ENCODE measurements around the gene IKZF3.
"Not testable (repeated sequence)": the region's sequence is repeated elsewhere in the genome, so short reads cannot be mapped to it uniquely, and the experiment has no call there.

IKZF3 gene

GRCh38 chr17:39750131-39751015, 113.7 kb downstream of the IKZF3 start:
- no peaks in the 10 kb centered on the region for H3K36me3 ChIP-seq (ENCODE audit: control insufficient read depth, insufficient read depth, low read length)
- H3K27me3 ChIP-seq (ENCODE audit: control insufficient read depth, insufficient read depth, low read length, poor library complexity, severe bottlenecking): peaks cover 24% of the 10 kb centered on the region
- peaks cover 8% of the 10 kb centered on the region for H3K4me1 ChIP-seq (ENCODE audit: control insufficient read depth, insufficient read depth, low read length)
- H3K27ac ChIP-seq (ENCODE audit: insufficient read depth, low read depth, low read length, poor library complexity, severe bottlenecking): no peak overlapping the region
- no peaks in the 10 kb centered on the region for H3K9me3 ChIP-seq (ENCODE audit: control insufficient read depth, low read length)
- 82 to 87% methylated on average over 9 of the region's 9 CpGs for WGBS, 2 experiments
- no peak overlapping the region for H3K4me3 ChIP-seq (ENCODE audit: insufficient read depth, low read depth, low read length)

- H3K4me3 ChIP-seq (ENCODE audit: insufficient read depth, low read depth, low read length); H3K36me3 ChIP-seq (ENCODE audit: control insufficient read depth, insufficient read depth, low read length); H3K9me3 ChIP-seq (ENCODE audit: control insufficient read depth, low read length); H3K27ac ChIP-seq (ENCODE audit: insufficient read depth, low read depth, low read length, poor library complexity, severe bottlenecking); H3K27me3 ChIP-seq (ENCODE audit: control insufficient read depth, insufficient read depth, low read length, poor library complexity, severe bottlenecking); H3K4me1 ChIP-seq (ENCODE audit: control insufficient read depth, insufficient read depth, low read length): not testable (repeated sequence)
- 88 to 91% methylated on average over 8 of the region's 8 CpGs for WGBS, 2 experiments
Observed at GRCh38 chr17:39748444-39749034, 115.6 kb downstream of the IKZF3 start.

GRCh38 chr17:39747745-39748144, 116.4 kb downstream of the IKZF3 start:
- no peaks in the 10 kb centered on the region for H3K36me3 ChIP-seq (ENCODE audit: control insufficient read depth, insufficient read depth, low read length)

DNA sequence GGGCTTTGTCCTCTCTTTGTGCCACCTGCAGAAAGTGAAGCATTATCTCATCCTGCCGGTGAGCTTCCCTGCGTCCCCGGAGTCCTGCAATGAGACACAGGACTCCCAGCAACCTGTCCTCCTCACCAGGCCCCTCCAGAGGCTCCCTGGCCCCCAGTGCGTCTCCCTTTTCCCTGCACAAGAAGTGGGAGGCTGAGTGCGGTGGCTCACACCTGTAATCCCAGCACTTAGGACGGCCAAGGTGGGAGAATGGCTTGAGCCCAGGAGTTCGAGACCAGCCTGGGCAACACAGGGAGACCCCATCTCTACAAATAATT, 118.0 kb downstream of the IKZF3 start:
- Histone ChIP-seq H3K36me3 (ENCODE audit: control insufficient read depth, insufficient read depth, low read length) (no peaks in the 10 kb centered on the region), H3K27me3 (ENCODE audit: control insufficient read depth, insufficient read depth, low read length, poor library complexity, severe bottlenecking) (peaks cover under 1% of the 10 kb centered on the region), H3K4me3 (ENCODE audit: insufficient read depth, low read depth, low read length) (no peak overlapping the region), H3K27ac (ENCODE audit: insufficient read depth, low read depth, low read length, poor library complexity, severe bottlenecking) (no peak overlapping the region), H3K4me1 (ENCODE audit: control insufficient read depth, insufficient read depth, low read length) (no peaks in the 10 kb centered on the region), H3K9me3 (ENCODE audit: control insufficient read depth, low read length) (no peaks in the 10 kb centered on the region)
- 94% methylated on average over 7 of the region's 7 CpGs for WGBS, 2 experiments

More at GRCh38 chr17:39747745-39748144, 116.4 kb downstream of the IKZF3 start:
- Histone ChIP-seq H3K27me3 (ENCODE audit: control insufficient read depth, insufficient read depth, low read length, poor library complexity, severe bottlenecking) (peaks cover 1% of the 10 kb centered on the region), H3K9me3 (ENCODE audit: control insufficient read depth, low read length) (no peaks in the 10 kb centered on the region), H3K27ac (ENCODE audit: insufficient read depth, low read depth, low read length, poor library complexity, severe bottlenecking) (no peak overlapping the region), H3K4me1 (ENCODE audit: control insufficient read depth, insufficient read depth, low read length) (no peaks in the 10 kb centered on the region), H3K4me3 (ENCODE audit: insufficient read depth, low read depth, low read length) (no peak overlapping the region)
- WGBS, 2 experiments: 91 to 92% methylated on average over 4 of the region's 4 CpGs

- H3K36me3 ChIP-seq (ENCODE audit: control insufficient read depth, insufficient read depth, low read length): no peaks in the 10 kb centered on the region
- H3K4me3 ChIP-seq (ENCODE audit: insufficient read depth, low read depth, low read length): no peak overlapping the region
- H3K27ac ChIP-seq (ENCODE audit: insufficient read depth, low read depth, low read length, poor library complexity, severe bottlenecking): no peak overlapping the region
- WGBS, 2 experiments: 94 to 96% methylated on average over 23 of the region's 23 CpGs
- H3K27me3 ChIP-seq (ENCODE audit: control insufficient read depth, insufficient read depth, low read length, poor library complexity, severe bottlenecking): peaks cover 6% of the 10 kb centered on the region
- H3K9me3 ChIP-seq (ENCODE audit: control insufficient read depth, low read length): no peaks in the 10 kb centered on the region
- H3K4me1 ChIP-seq (ENCODE audit: control insufficient read depth, insufficient read depth, low read length): peaks cover 4% of the 10 kb centered on the region
Observed at GRCh38 chr17:39745335-39746144, 118.6 kb downstream of the IKZF3 start.

GRCh38 chr17:39744836-39745215, 119.3 kb downstream of the IKZF3 start:
- 88 to 93% methylated on average over 8 of the region's 8 CpGs for WGBS, 2 experiments
- H3K4me1 ChIP-seq (ENCODE audit: control insufficient read depth, insufficient read depth, low read length): peaks cover 11% of the 10 kb centered on the region
- peaks cover 13% of the 10 kb centered on the region for H3K27me3 ChIP-seq (ENCODE audit: control insufficient read depth, insufficient read depth, low read length, poor library complexity, severe bottlenecking)
- H3K4me3 ChIP-seq (ENCODE audit: insufficient read depth, low read depth, low read length): no peak overlapping the region
- H3K9me3 ChIP-seq (ENCODE audit: control insufficient read depth, low read length): no peaks in the 10 kb centered on the region
- no peak overlapping the region for H3K27ac ChIP-seq (ENCODE audit: insufficient read depth, low read depth, low read length, poor library complexity, severe bottlenecking)
- no peaks in the 10 kb centered on the region for H3K36me3 ChIP-seq (ENCODE audit: control insufficient read depth, insufficient read depth, low read length)

DNA sequence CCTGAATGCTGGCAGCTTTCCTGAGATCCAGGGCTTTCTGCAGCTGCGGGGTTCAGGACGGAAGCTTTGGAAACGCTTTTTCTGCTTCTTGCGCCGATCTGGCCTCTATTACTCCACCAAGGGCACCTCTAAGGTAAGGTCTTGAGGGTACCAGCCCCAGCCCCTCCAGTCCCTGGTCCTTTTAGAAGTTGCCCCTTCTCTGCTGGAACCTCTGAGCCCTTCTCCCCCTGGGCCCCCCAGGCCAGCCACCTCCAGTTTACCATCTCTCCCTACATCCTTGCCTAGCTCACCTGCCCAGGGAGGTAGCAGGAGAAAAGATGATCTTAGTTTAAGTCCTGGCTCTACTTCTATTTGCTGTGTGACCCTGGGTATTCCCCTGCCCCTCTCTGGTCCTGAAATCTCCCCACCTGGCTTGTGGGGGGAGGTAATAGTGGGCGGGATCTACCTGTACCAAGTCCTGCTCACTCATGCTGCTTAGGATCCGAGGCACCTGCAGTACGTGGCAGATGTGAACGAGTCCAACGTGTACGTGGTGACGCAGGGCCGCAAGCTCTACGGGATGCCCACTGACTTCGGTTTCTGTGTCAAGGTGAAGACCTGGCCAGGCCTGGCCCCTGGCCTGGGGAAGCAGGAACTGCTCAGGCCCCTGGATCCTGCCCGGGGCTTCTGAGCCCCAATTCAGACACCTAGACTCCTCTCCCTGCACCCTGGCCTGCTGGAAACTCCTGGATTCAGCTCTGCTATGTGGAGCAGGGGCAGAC, 119.9 kb downstream of the IKZF3 start:
- Histone ChIP-seq H3K9me3 (ENCODE audit: control insufficient read depth, low read length) (no peaks in the 10 kb centered on the region), H3K4me3 (ENCODE audit: insufficient read depth, low read depth, low read length) (no peak overlapping the region), H3K27me3 (ENCODE audit: control insufficient read depth, insufficient read depth, low read length, poor library complexity, severe bottlenecking) (peaks cover 19% of the 10 kb centered on the region), H3K36me3 (ENCODE audit: control insufficient read depth, insufficient read depth, low read length) (no peaks in the 10 kb centered on the region), H3K4me1 (ENCODE audit: control insufficient read depth, insufficient read depth, low read length) (peaks cover 17% of the 10 kb centered on the region), H3K27ac (ENCODE audit: insufficient read depth, low read depth, low read length, poor library complexity, severe bottlenecking) (no peak overlapping the region)
- WGBS, 2 experiments: 94% methylated on average over 16 of the region's 16 CpGs

DNA sequence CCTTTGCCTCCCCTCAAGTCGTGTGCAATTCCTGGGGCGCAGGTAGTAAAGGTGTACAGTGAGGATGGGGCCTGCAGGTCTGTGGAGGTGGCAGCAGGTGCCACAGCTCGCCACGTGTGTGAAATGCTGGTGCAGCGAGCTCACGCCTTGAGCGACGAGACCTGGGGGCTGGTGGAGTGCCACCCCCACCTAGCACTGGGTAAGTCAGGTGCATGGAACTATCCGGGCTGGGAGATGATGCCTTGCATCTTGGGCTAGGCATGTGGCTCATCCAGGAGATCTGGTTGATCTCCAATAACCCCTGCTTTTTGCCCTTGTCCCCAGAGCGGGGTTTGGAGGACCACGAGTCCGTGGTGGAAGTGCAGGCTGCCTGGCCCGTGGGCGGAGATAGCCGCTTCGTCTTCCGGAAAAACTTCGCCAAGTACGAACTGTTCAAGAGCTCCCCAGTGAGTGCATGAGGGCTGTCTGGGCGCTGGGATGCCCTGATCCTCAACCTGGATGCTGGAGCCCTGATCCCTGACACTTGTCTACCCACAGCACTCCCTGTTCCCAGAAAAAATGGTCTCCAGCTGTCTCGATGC, 121.2 kb downstream of the IKZF3 start:
- Histone ChIP-seq H3K36me3 (ENCODE audit: control insufficient read depth, insufficient read depth, low read length) (no peaks in the 10 kb centered on the region), H3K4me1 (ENCODE audit: control insufficient read depth, insufficient read depth, low read length) (peaks cover 21% of the 10 kb centered on the region), H3K27me3 (ENCODE audit: control insufficient read depth, insufficient read depth, low read length, poor library complexity, severe bottlenecking) (peaks cover 32% of the 10 kb centered on the region), H3K4me3 (ENCODE audit: insufficient read depth, low read depth, low read length) (no peak overlapping the region), H3K27ac (ENCODE audit: insufficient read depth, low read depth, low read length, poor library complexity, severe bottlenecking) (no peak overlapping the region), H3K9me3 (ENCODE audit: control insufficient read depth, low read length) (no peaks in the 10 kb centered on the region)
- WGBS, 2 experiments: 93 to 94% methylated on average over 21 of the region's 21 CpGs

DNA sequence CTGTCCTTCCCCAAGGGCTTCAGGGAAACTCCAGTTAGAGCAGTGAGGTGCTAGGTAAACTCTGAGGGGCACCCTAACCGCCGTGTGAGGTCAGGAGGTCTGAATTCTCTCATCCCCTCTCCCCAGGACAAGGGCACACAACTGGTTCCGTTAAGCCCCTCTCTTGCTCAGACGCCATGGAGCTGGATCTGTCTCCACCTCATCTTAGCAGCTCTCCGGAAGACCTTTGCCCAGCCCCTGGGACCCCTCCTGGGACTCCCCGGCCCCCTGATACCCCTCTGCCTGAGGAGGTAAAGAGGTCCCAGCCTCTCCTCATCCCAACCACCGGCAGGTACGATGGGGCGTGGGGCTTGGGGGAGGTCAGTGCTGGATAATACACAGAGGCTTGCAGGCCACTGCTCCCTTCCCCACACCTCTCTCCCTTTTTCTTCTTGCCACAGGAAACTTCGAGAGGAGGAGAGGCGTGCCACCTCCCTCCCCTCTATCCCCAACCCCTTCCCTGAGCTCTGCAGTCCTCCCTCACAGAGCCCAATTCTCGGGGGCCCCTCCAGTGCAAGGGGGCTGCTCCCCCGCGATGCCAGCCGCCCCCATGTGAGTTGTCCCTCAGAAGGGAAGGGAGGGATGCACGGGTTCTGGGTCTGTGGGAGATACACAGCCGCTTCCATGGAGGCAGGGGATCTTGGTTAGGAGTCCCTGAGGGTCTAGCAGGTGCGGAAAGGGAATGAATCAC, 121.8 kb downstream of the IKZF3 start:
- WGBS, 2 experiments: 90 to 91% methylated on average over 18 of the region's 18 CpGs
- H3K9me3 ChIP-seq (ENCODE audit: control insufficient read depth, low read length): no peaks in the 10 kb centered on the region
- no peak overlapping the region for H3K27ac ChIP-seq (ENCODE audit: insufficient read depth, low read depth, low read length, poor library complexity, severe bottlenecking)
- no peak overlapping the region for H3K4me3 ChIP-seq (ENCODE audit: insufficient read depth, low read depth, low read length)
- H3K36me3 ChIP-seq (ENCODE audit: control insufficient read depth, insufficient read depth, low read length): no peaks in the 10 kb centered on the region
- peaks cover 39% of the 10 kb centered on the region for H3K27me3 ChIP-seq (ENCODE audit: control insufficient read depth, insufficient read depth, low read length, poor library complexity, severe bottlenecking)
- H3K4me1 ChIP-seq (ENCODE audit: control insufficient read depth, insufficient read depth, low read length): peaks cover 26% of the 10 kb centered on the region
